ENCODE results near the gene AFDN.

The AFDN gene

DNA sequence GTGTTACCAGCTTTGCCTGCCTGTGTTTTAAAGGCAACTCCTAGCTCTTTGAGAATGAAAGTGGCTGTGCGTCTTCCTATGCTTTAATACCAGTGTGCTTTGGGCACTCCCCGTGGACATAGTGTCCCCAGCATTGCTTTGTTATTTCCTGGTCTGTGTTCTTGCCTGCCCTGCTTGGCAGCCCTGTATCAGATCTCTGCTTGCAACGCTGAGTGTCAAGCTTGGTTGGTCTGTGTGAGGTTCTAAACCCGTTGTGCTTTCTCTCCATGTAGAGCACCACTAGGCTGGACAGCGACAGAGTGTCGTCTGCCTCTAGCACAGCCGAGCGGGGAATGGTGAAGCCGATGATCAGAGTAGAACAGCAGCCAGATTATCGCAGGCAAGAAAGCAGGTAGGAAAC lies 80.2 kb downstream of the AFDN start:
- Mint-ChIP-seq H3K4me1 (ENCODE audit: low read depth in 2 of 2) (no peaks in the 10 kb centered on the region), H3K9me3 (no peaks in the 10 kb centered on the region), H3K4me3 (no peak overlapping the region), H3K27ac (no peak overlapping the region), H3K36me3 (ENCODE audit: insufficient read depth) (peaks cover 3% of the 10 kb centered on the region), H3K27me3 (no peaks in the 10 kb centered on the region)
- DNase-seq = no peak
- no peak for ATAC-seq (replicated peaks)

DNA sequence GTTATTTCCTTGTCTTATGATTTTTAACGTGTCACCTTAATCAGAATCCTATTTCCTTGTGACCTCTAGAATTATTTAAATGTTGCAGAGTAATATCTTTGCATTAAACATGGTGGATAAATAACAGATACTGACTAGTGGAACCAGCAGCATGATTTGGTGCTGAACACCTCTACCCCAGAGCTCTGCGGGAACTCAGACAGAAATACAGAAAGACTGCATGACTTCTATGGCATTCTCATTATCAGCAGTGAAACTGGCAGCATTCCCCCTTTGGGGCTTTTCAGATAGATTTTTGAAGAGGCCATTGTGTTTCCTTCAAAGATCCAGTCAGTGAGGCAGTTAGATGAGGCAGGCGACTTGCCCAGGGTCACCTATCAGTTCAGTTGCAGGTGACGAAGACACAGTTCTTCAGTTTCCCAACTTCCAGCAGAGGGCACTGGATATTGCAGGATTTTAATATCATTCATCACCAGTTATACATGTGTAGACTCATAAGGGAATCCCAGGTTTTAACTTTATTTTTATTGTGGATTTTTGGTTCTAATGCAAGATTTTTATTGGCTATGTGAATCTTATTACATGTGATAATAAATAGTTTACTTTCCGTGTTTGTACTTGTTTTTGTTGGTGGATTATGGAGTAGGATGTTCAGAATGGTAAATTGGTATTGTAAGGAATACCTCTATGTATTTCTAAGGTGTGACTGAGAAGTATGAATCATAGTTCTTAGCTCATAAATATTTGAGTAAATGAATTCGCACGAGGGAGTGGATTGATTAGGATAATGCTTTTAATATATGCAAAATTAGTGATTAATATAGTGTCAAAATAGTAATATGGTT lies 81.3 kb downstream of the AFDN start:
- ATAC-seq (replicated peaks) (no peak), DNase-seq (no peak)
- Mint-ChIP-seq H3K4me3 (no peak overlapping the region), H3K36me3 (ENCODE audit: insufficient read depth) (peaks cover 2% of the 10 kb centered on the region), H3K27ac (no peak overlapping the region), H3K27me3 (no peaks in the 10 kb centered on the region), H3K4me1 (ENCODE audit: low read depth in 2 of 2) (no peaks in the 10 kb centered on the region), H3K9me3 (no peaks in the 10 kb centered on the region)

DNA sequence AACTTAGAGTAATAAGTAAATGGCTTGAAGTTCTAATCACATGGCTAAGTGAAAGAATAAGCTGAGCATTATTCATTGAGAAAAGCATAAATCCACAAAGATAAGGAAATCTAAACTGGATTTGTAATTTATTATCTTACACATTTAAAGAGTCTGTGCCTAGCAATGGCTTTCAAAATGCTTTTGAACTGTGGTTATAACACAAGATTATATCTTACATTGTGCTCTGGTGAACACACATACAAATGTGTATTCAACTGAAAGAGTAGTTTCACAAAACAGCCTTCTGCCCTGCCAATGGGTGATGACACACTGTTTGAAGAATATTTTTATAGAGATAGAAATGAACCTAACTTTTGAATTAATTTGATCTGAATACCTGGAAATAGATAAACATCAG lies 83.3 kb downstream of the AFDN start:
- Mint-ChIP-seq H3K4me1 (ENCODE audit: low read depth in 2 of 2) (no peaks in the 10 kb centered on the region), H3K27me3 (no peaks in the 10 kb centered on the region), H3K27ac (no peak overlapping the region), H3K36me3 (ENCODE audit: insufficient read depth) (no peaks in the 10 kb centered on the region), H3K4me3 (no peak overlapping the region), H3K9me3 (no peaks in the 10 kb centered on the region)
- DNase-seq (no peak), ATAC-seq (replicated peaks) (no peak)

DNA sequence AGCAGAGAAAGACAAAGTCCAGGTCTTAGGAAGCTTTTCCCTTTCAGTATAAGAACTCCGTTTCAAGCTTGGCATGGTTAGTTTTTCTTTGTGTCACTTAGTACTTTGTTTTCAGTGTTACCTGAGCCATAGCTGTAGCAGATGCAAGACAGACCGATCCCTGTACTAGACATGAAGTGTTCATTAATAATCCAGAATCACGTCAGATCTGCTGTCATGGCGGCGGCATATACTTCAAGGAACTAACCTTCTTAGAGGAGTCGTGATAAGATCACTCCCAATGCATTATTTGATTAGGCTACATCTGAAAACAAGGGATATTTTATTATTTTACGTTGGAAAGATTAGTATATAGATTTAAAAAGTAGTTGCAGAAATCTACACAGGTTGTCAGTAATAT lies 83.9 kb downstream of the AFDN start:
- no peak for DNase-seq
- Mint-ChIP-seq H3K27ac (no peak overlapping the region), H3K4me1 (ENCODE audit: low read depth in 2 of 2) (no peaks in the 10 kb centered on the region), H3K4me3 (no peak overlapping the region), H3K36me3 (ENCODE audit: insufficient read depth) (no peaks in the 10 kb centered on the region), H3K9me3 (no peaks in the 10 kb centered on the region), H3K27me3 (no peaks in the 10 kb centered on the region)
- no peak for ATAC-seq (replicated peaks)

DNA sequence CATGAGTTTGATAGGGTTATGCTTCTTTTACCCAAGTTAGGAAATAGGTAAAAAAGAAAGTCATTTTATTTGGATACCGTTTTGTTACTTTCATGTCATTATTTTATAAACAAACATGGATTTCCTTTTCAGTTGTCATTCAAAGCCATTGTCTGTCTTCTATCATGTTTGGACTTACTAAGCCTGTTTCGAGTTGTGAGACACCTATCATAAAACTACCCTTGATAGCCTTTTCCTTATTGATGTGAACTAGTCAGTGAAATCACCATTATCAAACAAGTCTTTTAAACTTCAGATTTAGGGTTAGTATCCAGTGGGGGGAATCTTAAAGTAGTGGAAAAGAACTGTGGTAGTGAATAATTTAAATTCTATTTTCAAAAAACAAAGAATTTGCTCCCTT lies 85.8 kb downstream of the AFDN start:
- peaks cover 6% of the 10 kb centered on the region for H3K36me3 Mint-ChIP-seq (ENCODE audit: insufficient read depth)
- no peak for DNase-seq
- H3K4me1 Mint-ChIP-seq (ENCODE audit: low read depth in 2 of 2) = no peaks in the 10 kb centered on the region
- H3K27ac Mint-ChIP-seq = no peak overlapping the region
- no peak overlapping the region for H3K4me3 Mint-ChIP-seq
- H3K9me3 Mint-ChIP-seq = no peaks in the 10 kb centered on the region
- no peak for ATAC-seq (replicated peaks)
- no peaks in the 10 kb centered on the region for H3K27me3 Mint-ChIP-seq

- DNase-seq (no peak), ATAC-seq (replicated peaks) (no peak)
- Mint-ChIP-seq H3K4me3 (no peak overlapping the region), H3K27me3 (no peaks in the 10 kb centered on the region), H3K4me1 (ENCODE audit: low read depth in 2 of 2) (no peaks in the 10 kb centered on the region), H3K9me3 (no peaks in the 10 kb centered on the region), H3K27ac (no peak overlapping the region), H3K36me3 (ENCODE audit: insufficient read depth) (peaks cover 14% of the 10 kb centered on the region)
Observed at GRCh38 chr6:167913699-167914098, 87.0 kb downstream of the AFDN start.

DNA sequence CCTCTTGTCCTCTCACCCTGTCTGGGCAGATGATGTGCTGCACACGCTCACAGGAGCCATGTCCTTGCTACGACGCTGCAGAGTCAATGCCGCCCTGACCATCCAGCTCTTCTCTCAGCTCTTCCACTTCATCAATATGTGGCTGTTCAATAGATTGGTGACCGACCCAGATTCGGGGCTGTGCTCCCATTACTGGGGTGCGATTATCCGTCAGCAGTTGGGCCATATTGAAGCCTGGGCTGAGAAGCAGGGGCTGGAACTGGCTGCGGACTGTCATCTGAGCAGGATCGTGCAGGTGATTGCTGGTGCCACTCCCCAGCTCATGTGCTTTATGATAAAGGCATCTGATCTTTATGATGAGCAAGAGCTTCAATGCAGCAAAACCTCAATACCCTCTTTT lies 88.4 kb downstream of the AFDN start:
- DNase-seq (no peak), ATAC-seq (replicated peaks) (no peak)
- no peak overlapping the region for H3K27ac Mint-ChIP-seq
- H3K4me1 Mint-ChIP-seq (ENCODE audit: low read depth in 2 of 2) = no peaks in the 10 kb centered on the region
- H3K4me3 Mint-ChIP-seq = no peak overlapping the region
- no peaks in the 10 kb centered on the region for H3K9me3 Mint-ChIP-seq
- H3K36me3 Mint-ChIP-seq (ENCODE audit: insufficient read depth) = peaks cover 14% of the 10 kb centered on the region
- H3K27me3 Mint-ChIP-seq = no peaks in the 10 kb centered on the region

GRCh38 chr6:167917551-167918154 lies 90.9 kb downstream of the AFDN start:
- DNase-seq (no peak), ATAC-seq (replicated peaks) (no peak)
- Mint-ChIP-seq H3K36me3 (ENCODE audit: insufficient read depth) (peaks cover 15% of the 10 kb centered on the region), H3K4me3 (no peak overlapping the region), H3K4me1 (ENCODE audit: low read depth in 2 of 2) (no peaks in the 10 kb centered on the region), H3K9me3 (no peaks in the 10 kb centered on the region), H3K27ac (no peak overlapping the region), H3K27me3 (no peaks in the 10 kb centered on the region)

GRCh38 chr6:167918548-167919278 lies 92.0 kb downstream of the AFDN start:
- Mint-ChIP-seq H3K27me3 (no peaks in the 10 kb centered on the region), H3K36me3 (ENCODE audit: insufficient read depth) (peaks cover 19% of the 10 kb centered on the region)
- ATAC-seq (replicated peaks) = no peak

GRCh38 chr6:167919349-167919748 lies 92.6 kb downstream of the AFDN start:
- Mint-ChIP-seq H3K4me1 (ENCODE audit: low read depth in 2 of 2) (no peaks in the 10 kb centered on the region), H3K9me3 (no peaks in the 10 kb centered on the region), H3K36me3 (ENCODE audit: insufficient read depth) (peaks cover 23% of the 10 kb centered on the region), H3K27me3 (no peaks in the 10 kb centered on the region), H3K4me3 (no peak overlapping the region), H3K27ac (no peak overlapping the region)
- ATAC-seq (replicated peaks) = no peak
- no peak for DNase-seq

More at GRCh38 chr6:167918548-167919278, 92.0 kb downstream of the AFDN start:
- no peak overlapping the region for H3K27ac Mint-ChIP-seq
- H3K4me1 Mint-ChIP-seq (ENCODE audit: low read depth in 2 of 2) = no peaks in the 10 kb centered on the region
- no peak for DNase-seq
- no peak overlapping the region for H3K4me3 Mint-ChIP-seq
- H3K9me3 Mint-ChIP-seq = no peaks in the 10 kb centered on the region

- H3K27me3 Mint-ChIP-seq = no peaks in the 10 kb centered on the region
- no peaks in the 10 kb centered on the region for H3K9me3 Mint-ChIP-seq
- ATAC-seq (replicated peaks) = no peak
- peaks cover 26% of the 10 kb centered on the region for H3K36me3 Mint-ChIP-seq (ENCODE audit: insufficient read depth)
- H3K4me3 Mint-ChIP-seq = no peak overlapping the region
- DNase-seq = no peak
- H3K27ac Mint-ChIP-seq = no peak overlapping the region
- no peaks in the 10 kb centered on the region for H3K4me1 Mint-ChIP-seq (ENCODE audit: low read depth in 2 of 2)
Observed at GRCh38 chr6:167920165-167920564, 93.5 kb downstream of the AFDN start.

- H3K36me3 Mint-ChIP-seq (ENCODE audit: insufficient read depth) = peaks cover 26% of the 10 kb centered on the region
Observed at GRCh38 chr6:167921831-167922230, 95.1 kb downstream of the AFDN start.

DNA sequence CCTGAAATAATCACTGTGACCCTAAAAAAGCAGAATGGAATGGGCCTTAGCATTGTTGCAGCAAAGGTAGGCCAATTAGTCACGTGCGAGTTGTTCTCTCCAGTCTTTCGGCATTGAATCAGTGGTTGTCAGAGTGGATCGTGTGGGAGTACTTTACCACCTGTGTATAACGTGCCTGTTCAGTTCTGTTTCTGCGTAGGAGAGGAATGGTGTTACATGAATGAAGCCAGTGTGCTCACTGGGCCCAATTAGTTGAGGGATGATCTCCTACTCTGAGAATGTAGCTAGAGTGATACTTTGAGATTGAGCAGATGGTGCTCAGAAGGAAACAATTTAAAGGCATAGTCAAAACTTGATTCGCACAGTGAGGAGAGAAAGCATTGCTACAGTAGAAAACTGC lies 98.3 kb downstream of the AFDN start:
- H3K27ac Mint-ChIP-seq = no peak overlapping the region
- no peak overlapping the region for H3K4me3 Mint-ChIP-seq
- H3K4me1 Mint-ChIP-seq (ENCODE audit: low read depth in 2 of 2) = no peaks in the 10 kb centered on the region
- no peaks in the 10 kb centered on the region for H3K27me3 Mint-ChIP-seq
- DNase-seq (no peak), ATAC-seq (replicated peaks) (no peak)
- H3K9me3 Mint-ChIP-seq = no peaks in the 10 kb centered on the region
- peaks cover 12% of the 10 kb centered on the region for H3K36me3 Mint-ChIP-seq (ENCODE audit: insufficient read depth)

More at GRCh38 chr6:167921831-167922230, 95.1 kb downstream of the AFDN start:
- ATAC-seq (replicated peaks) = no peak
- Mint-ChIP-seq H3K4me1 (ENCODE audit: low read depth in 2 of 2) (no peaks in the 10 kb centered on the region), H3K9me3 (no peaks in the 10 kb centered on the region), H3K27me3 (no peaks in the 10 kb centered on the region), H3K27ac (no peak overlapping the region), H3K4me3 (no peak overlapping the region)
- DNase-seq = no peak

DNA sequence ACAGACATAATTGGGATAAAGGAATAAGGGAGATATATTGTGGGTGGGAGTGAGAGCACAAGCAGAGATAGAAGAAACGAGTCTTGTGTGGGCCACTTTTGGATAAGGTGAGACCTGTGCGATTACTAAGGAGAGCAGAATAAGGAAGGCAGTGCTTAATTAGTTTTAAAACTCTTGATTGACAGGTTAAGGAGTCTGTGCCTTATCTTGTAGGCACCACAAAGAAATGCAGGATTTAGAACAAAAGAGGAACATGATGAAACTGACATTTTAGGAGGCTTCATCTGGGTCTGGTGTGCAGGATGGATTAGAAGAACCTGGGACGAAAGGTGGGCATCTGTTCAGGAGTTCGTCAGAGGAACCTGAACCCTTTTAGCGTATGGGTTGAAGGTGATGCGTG lies 100.5 kb downstream of the AFDN start:
- no peaks in the 10 kb centered on the region for H3K4me1 Mint-ChIP-seq (ENCODE audit: low read depth in 2 of 2)
- peaks cover 12% of the 10 kb centered on the region for H3K36me3 Mint-ChIP-seq (ENCODE audit: insufficient read depth)
- no peak overlapping the region for H3K4me3 Mint-ChIP-seq
- DNase-seq (no peak), ATAC-seq (replicated peaks) (no peak)
- H3K9me3 Mint-ChIP-seq = no peaks in the 10 kb centered on the region
- H3K27me3 Mint-ChIP-seq = no peaks in the 10 kb centered on the region
- no peak overlapping the region for H3K27ac Mint-ChIP-seq
